ENCODE measurements around the gene PLXDC1. TPM values are rescaled to one million over a fixed set of nuclear protein-coding genes. Genes with fewer than 3 reads are reported as not detected.

The PLXDC1 gene
- total RNA-seq, 3 donors from 2014 or later, result 11.8 to 37.7 (median 23.1) TPM

DNA sequence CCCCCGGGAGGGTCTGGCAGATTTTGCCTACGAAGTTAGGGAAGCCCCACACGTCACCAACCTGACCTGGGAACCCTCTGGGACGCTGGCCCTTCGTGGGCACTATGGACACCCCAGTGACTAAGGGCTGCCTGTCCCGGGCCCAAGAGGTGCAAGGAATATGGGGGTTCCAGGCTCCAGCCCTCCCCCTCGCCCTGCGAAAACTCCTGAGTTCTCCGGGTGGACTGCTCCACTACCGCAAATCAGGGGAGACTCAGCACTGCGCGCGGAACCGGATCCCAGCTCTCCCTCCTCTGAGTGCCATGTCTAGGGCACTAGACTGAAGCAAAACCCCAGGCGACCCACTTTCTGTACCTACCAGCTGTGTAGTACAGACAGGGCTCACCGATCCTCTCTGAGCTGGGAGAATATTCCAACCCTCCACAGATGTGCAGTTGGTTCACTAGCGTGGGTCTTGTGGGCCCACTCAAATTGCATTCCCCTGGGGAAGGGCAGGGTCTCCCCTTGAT is 14.5 kb upstream of the PLXDC1 start, which contains the start of gene ARL5C:
TSS of gene ARL5C (minus strand) at position 321 of the 509 bp plus-strand sequence. CDS start 401 bp downstream, outside the sequence.
- TF ChIP-seq POLR2A (IDR thresholded peaks at IDR 0.05) (no peak), CTCF (IDR thresholded peaks at IDR 0.05) (no peak), POLR2AphosphoS5 (IDR thresholded peaks at IDR 0.05) (no peak)
- H3K27me3 ChIP-seq, result no peaks in the 10 kb centered on the region
- no peak within 1 kb of the TSS for H3K27ac ChIP-seq
- no peaks in the 10 kb centered on the region for H3K36me3 ChIP-seq
- peaks cover 0 to 2% of the 10 kb centered on the region in 2 donors for H3K4me1 ChIP-seq
- no peak for DNase-seq (ENCODE audit: low spot score in 2 of 2)
- H3K4me3 ChIP-seq, result peak within 1 kb of the TSS; percentile 41 to 63 (median 49)
- intact Hi-C loops (cut with DNase I; ENCODE audit: low total_unique reads), result no loop called here
- H3K9me3 ChIP-seq, result no peaks in the 10 kb centered on the region

DNA sequence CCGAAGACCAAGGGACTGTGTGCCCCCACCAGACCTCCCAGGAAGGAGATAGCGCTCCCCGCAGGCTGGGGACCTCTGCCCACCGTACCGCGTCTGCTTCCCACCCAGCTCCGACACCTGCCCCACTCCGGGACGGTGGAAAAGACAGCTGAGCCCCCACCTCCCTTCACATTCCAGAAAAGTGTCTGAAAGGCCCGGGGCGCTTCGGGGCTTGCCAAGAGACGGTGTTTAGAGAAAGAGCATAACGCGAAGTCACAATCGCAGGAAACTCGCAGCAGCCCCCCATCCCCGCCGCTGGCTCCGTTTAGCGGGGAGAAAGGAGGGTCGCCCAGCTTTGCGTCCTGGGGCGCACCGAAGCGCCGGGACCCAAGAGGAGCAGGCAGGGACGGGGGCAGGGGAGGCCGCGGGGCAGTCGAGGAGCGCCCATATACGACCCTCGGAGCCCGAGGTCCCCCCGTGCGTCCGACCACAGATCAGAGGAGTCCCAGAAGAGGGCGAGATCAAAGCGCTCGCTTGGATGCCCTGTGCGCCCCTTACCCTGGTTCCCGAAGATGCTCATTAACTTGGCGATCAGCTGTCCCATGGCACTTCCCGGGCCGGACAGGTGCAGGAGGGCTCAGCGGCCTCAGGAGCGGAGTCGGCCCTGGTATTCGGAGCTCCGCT is 13.9 kb upstream of the PLXDC1 start:
- no peak for DNase-seq (ENCODE audit: low spot score in 2 of 2)
- intact Hi-C loops (cut with DNase I; ENCODE audit: low total_unique reads), result no loop called here
- Histone ChIP-seq H3K36me3 (no peaks in the 10 kb centered on the region), H3K27me3 (no peaks in the 10 kb centered on the region), H3K4me1 (peaks cover 0 to 2% of the 10 kb centered on the region in 2 donors), H3K27ac (no peak overlapping the region), H3K9me3 (no peaks in the 10 kb centered on the region), H3K4me3 (peak overlapping the region; percentile 41 to 63 (median 49))
- TF ChIP-seq CTCF (IDR thresholded peaks at IDR 0.05) (no peak), POLR2AphosphoS5 (IDR thresholded peaks at IDR 0.05) (no peak), POLR2A (IDR thresholded peaks at IDR 0.05) (no peak)

- intact Hi-C loops (cut with DNase I; ENCODE audit: low total_unique reads), result no loop called here
- no peak overlapping the region for H3K27ac ChIP-seq
- peak; percentile 74 to 82 for DNase-seq (ENCODE audit: low spot score in 2 of 2)
Measured at GRCh38 chr17:39164675-39165143, 13.3 kb upstream of the PLXDC1 start.

GRCh38 chr17:39161962-39162361 is 10.5 kb upstream of the PLXDC1 start:
- Histone ChIP-seq H3K27ac (no peak overlapping the region), H3K36me3 (no peaks in the 10 kb centered on the region), H3K9me3 (no peaks in the 10 kb centered on the region), H3K4me1 (peaks cover 0 to 2% of the 10 kb centered on the region in 2 donors), H3K27me3 (no peaks in the 10 kb centered on the region), H3K4me3 (no peak overlapping the region)
- no peak for DNase-seq (ENCODE audit: low spot score in 2 of 2)
- intact Hi-C loops (cut with DNase I; ENCODE audit: low total_unique reads), result no loop called here
- TF ChIP-seq CTCF (IDR thresholded peaks at IDR 0.05) (no peak), POLR2A (IDR thresholded peaks at IDR 0.05) (no peak), POLR2AphosphoS5 (IDR thresholded peaks at IDR 0.05) (no peak)

More at GRCh38 chr17:39164675-39165143, 13.3 kb upstream of the PLXDC1 start:
- TF ChIP-seq POLR2A (IDR thresholded peaks at IDR 0.05), result no peak
- TF ChIP-seq CTCF (IDR thresholded peaks at IDR 0.05), result peak; percentile 64 to 85 (median 67)
- TF ChIP-seq POLR2AphosphoS5 (IDR thresholded peaks at IDR 0.05), result peak in 1 of 3 donors; percentile 28
- Histone ChIP-seq H3K27me3 (no peaks in the 10 kb centered on the region), H3K36me3 (no peaks in the 10 kb centered on the region), H3K4me3 (peak overlapping the region; percentile 41 to 63 (median 49)), H3K9me3 (no peaks in the 10 kb centered on the region), H3K4me1 (peaks cover 0 to 2% of the 10 kb centered on the region in 2 donors)

- intact Hi-C loops (cut with DNase I; ENCODE audit: low total_unique reads), result no loop called here
- TF ChIP-seq POLR2A (IDR thresholded peaks at IDR 0.05) (no peak), POLR2AphosphoS5 (IDR thresholded peaks at IDR 0.05) (no peak), CTCF (IDR thresholded peaks at IDR 0.05) (no peak)
- Histone ChIP-seq H3K4me3 (no peak overlapping the region), H3K9me3 (no peaks in the 10 kb centered on the region), H3K27me3 (no peaks in the 10 kb centered on the region), H3K27ac (no peak overlapping the region), H3K4me1 (no peaks in the 10 kb centered on the region), H3K36me3 (no peaks in the 10 kb centered on the region)
- no peak for DNase-seq (ENCODE audit: low spot score in 2 of 2)
Measured at GRCh38 chr17:39158623-39159022, 7.2 kb upstream of the PLXDC1 start.
